H9 (cell line): ENCODE data around the gene AURKB. TPM values are rescaled to one million over a fixed set of nuclear protein-coding genes. Genes with fewer than 3 reads are reported as not detected.
A peak's percentile ranks its signal among the peaks of the same experiment; 100 is the strongest.

ENCODE experiments used
- DNase-seq: peaks from one replicate; pipeline ENCODE4 v3.0.0-alpha.2; 2017
- H2AFZ ChIP-seq: one replicate; pipeline ENCODE4 v1.6.1; 2013; ENCODE audit warnings: mild to moderate bottlenecking, low read length, control low read depth, moderate library complexity
- H2AK5ac ChIP-seq: 2 replicates; pipeline ENCODE4 v1.6.1; 2013; ENCODE audit warnings: low read length, control low read depth, mixed read lengths; ENCODE audit not compliant: insufficient read length
- H2BK120ac ChIP-seq: one replicate; pipeline ENCODE4 v1.6.1; 2013; ENCODE audit warnings: low read depth, mild to moderate bottlenecking, low read length, control low read depth, inconsistent platforms; ENCODE audit not compliant: poor library complexity, severe bottlenecking
- H2BK12ac ChIP-seq: 2 replicates; pipeline ENCODE4 v1.6.1; 2013; ENCODE audit warnings: low read length, control low read depth, mixed read lengths, low read depth; ENCODE audit not compliant: insufficient read length
- H2BK15ac ChIP-seq: 2 replicates; pipeline ENCODE4 v1.6.1; 2013; ENCODE audit warnings: low read depth, low read length, control low read depth
- H2BK20ac ChIP-seq: one replicate; pipeline ENCODE4 v1.6.1; 2013; ENCODE audit warnings: low read depth, mild to moderate bottlenecking, low read length, control low read depth, inconsistent platforms; ENCODE audit not compliant: poor library complexity, severe bottlenecking
- H2BK5ac ChIP-seq: 2 replicates; pipeline ENCODE4 v1.6.1; 2013; ENCODE audit warnings: low read length, control low read depth, mixed read lengths; ENCODE audit not compliant: insufficient read length
- H3K14ac ChIP-seq: 2 replicates; pipeline ENCODE4 v1.6.1; 2013; ENCODE audit warnings: low read length, control low read depth; ENCODE audit not compliant: insufficient read depth
- H3K18ac ChIP-seq: 2 replicates; pipeline ENCODE4 v1.6.1; 2013; ENCODE audit warnings: low read depth, mild to moderate bottlenecking, mixed read lengths, low read length, control low read depth; ENCODE audit not compliant: insufficient read length
- H3K23ac ChIP-seq: 2 replicates; pipeline ENCODE4 v1.6.1; 2013; ENCODE audit warnings: low read length, control low read depth, mixed read lengths, low read depth; ENCODE audit not compliant: insufficient read length
- H3K23me2 ChIP-seq: 2 replicates; pipeline ENCODE4 v1.6.1; 2013; ENCODE audit warnings: low read depth, mild to moderate bottlenecking, mixed read lengths, low read length, control low read depth; ENCODE audit not compliant: insufficient read length, poor library complexity, severe bottlenecking
- H3K27ac ChIP-seq: 2 replicates; pipeline ENCODE4 v1.5.1; 2013; ENCODE audit warnings: low read length, control low read depth, mixed read lengths, low read depth; ENCODE audit not compliant: insufficient read length
- H3K27me3 ChIP-seq: 2 replicates; pipeline ENCODE4 v1.6.1; 2013; ENCODE audit warnings: low read length, control low read depth, inconsistent platforms; ENCODE audit not compliant: insufficient read depth
- H3K4ac ChIP-seq: 2 replicates; pipeline ENCODE4 v1.6.1; 2013; ENCODE audit warnings: low read depth, mild to moderate bottlenecking, control low read depth, inconsistent platforms, low read length, moderate library complexity
- H3K4me1 ChIP-seq: 2 replicates; pipeline ENCODE4 v1.6.1; 2013; ENCODE audit warnings: low read length, control low read depth, inconsistent platforms; ENCODE audit not compliant: insufficient read depth
- H3K4me2 ChIP-seq: 2 replicates; pipeline ENCODE4 v1.6.1; 2013; ENCODE audit warnings: low read length, control low read depth, mixed read lengths; ENCODE audit not compliant: insufficient read length, insufficient read depth
- H3K56ac ChIP-seq: 2 replicates; pipeline ENCODE4 v1.6.1; 2013; ENCODE audit warnings: low read depth, mild to moderate bottlenecking, mixed read lengths, low read length, control low read depth; ENCODE audit not compliant: insufficient read length
- H3K79me1 ChIP-seq: 2 replicates; pipeline ENCODE4 v1.6.1; 2013; ENCODE audit warnings: low read depth, mild to moderate bottlenecking, moderate library complexity, low read length, control low read depth, inconsistent platforms; ENCODE audit not compliant: insufficient read depth, poor library complexity, severe bottlenecking
- H3K79me2 ChIP-seq: 2 replicates; pipeline ENCODE4 v1.6.1; 2013; ENCODE audit warnings: low read length, control low read depth, inconsistent platforms; ENCODE audit not compliant: insufficient read depth
- H3K9ac ChIP-seq: 2 replicates; pipeline ENCODE4 v1.6.1; 2013; ENCODE audit warnings: low read length, control low read depth, mixed read lengths; ENCODE audit not compliant: insufficient read length; ENCODE audit errors: extremely low read depth
- H3K9me3 ChIP-seq: one replicate; pipeline ENCODE4 v1.6.1; 2013; ENCODE audit warnings: low read depth, low read length, inconsistent platforms; ENCODE audit not compliant: control insufficient read depth
- H3T11ph ChIP-seq: one replicate; pipeline ENCODE4 v1.6.1; 2013; ENCODE audit warnings: mild to moderate bottlenecking, low read length, control low read depth, inconsistent platforms
- H4K20me1 ChIP-seq: one replicate; pipeline ENCODE4 v1.6.1; 2013; ENCODE audit not compliant: control insufficient read depth, insufficient read length, insufficient read depth
- H4K5ac ChIP-seq: 2 replicates; pipeline ENCODE4 v1.6.1; 2013; ENCODE audit warnings: low read depth, mild to moderate bottlenecking, mixed read lengths, low read length, control low read depth; ENCODE audit not compliant: insufficient read length
- H4K8ac ChIP-seq: replicated peaks from 2 replicates; pipeline ENCODE4 v1.6.1; 2013; ENCODE audit warnings: low read length, control low read depth, mixed read lengths, low read depth; ENCODE audit not compliant: insufficient read length
- H4K91ac ChIP-seq: 2 replicates; pipeline ENCODE4 v1.6.1; 2013; ENCODE audit warnings: low read depth, mild to moderate bottlenecking, moderate library complexity, mixed read lengths, low read length, control low read depth; ENCODE audit not compliant: insufficient read length
- H3K27ac Mint-ChIP-seq, 3 experiments: 2 replicates in 2 of 3; 3 replicates in 1 of 3; pipeline ENCODE4 v1.8.0; 2020 to 2021; ENCODE audit warnings: mixed read lengths in 3 of 3, mild to moderate bottlenecking in 1 of 3, moderate library complexity in 1 of 3
- H3K27me3 Mint-ChIP-seq: 2 replicates; pipeline ENCODE4 v1.8.0; 2021; ENCODE audit warnings: low read depth, mild to moderate bottlenecking, moderate library complexity, mixed read lengths
- H3K36me3 Mint-ChIP-seq, 3 experiments: 2 replicates in 2 of 3; 3 replicates in 1 of 3; pipeline ENCODE4 v1.8.0; 2020 to 2021; ENCODE audit warnings: low read depth in 3 of 3, mixed read lengths in 3 of 3; ENCODE audit not compliant: insufficient read depth in 1 of 3
- H3K4me1 Mint-ChIP-seq, 2 experiments: 2 replicates each; pipeline ENCODE4 v1.8.0; 2020; ENCODE audit warnings: mixed read lengths in 2 of 2
- H3K4me3 Mint-ChIP-seq, 2 experiments: 2 replicates in 1 of 2; 3 replicates in 1 of 2; pipeline ENCODE4 v1.8.0; 2020 to 2021; ENCODE audit warnings: mild to moderate bottlenecking in 2 of 2, mixed read lengths in 2 of 2, moderate library complexity in 1 of 2
- H3K9me3 Mint-ChIP-seq, 2 experiments: 2 replicates in 1 of 2; 3 replicates in 1 of 2; pipeline ENCODE4 v1.8.0; 2020; ENCODE audit warnings: mild to moderate bottlenecking in 2 of 2, mixed read lengths in 2 of 2, moderate library complexity in 1 of 2
- CTCF ChIP-seq: fragments of 200-600 bp; sonication (generic); conservative IDR thresholded peaks from 3 replicates; pipeline ENCODE4 v1.8.0; 2021; ENCODE audit warnings: antibody characterized with exemption, mild to moderate bottlenecking
- WGBS: extraction: QIAGEN DNeasy Blood & Tissue Kit; methylation state at CpG from one replicate; pipeline ENCODE4 v1.1.7; 2013; ENCODE audit warnings: missing lambda C conversion rate, low lambda C conversion rate, mixed read lengths; ENCODE audit not compliant: insufficient read length; ENCODE audit errors: extremely low coverage; 5-methylcytosine and 5-hydroxymethylcytosine counted together
- total RNA-seq: library from RNA; stranded (reverse); gene quantifications from 2 replicates; pipeline ENCODE4 v1.2.1, GENCODE V29; 2021

AURKB gene
- total RNA-seq, 1 experiment from 2014 or later = 171 TPM

- peaks cover 13% of the 10 kb centered on the region for H3K23me2 ChIP-seq
- H3K27me3 Mint-ChIP-seq = no peaks in the 10 kb centered on the region
These were observed 48.0 kb downstream of the AURKB start, which contains the start of gene VAMP2 for GRCh38 chr17:8162233-8162996. VAMP2 (minus strand) TSS chr17:8162948; CDS start chr17:8162879, 69 bp downstream.

More at GRCh38 chr17:8162233-8162996, 48.0 kb downstream of the AURKB start, which contains the start of gene VAMP2:
- Histone ChIP-seq H4K91ac (peak within 1 kb of the TSS; percentile 15), H3K27ac (peak within 1 kb of the TSS; percentile 62), H3K4ac (peak within 1 kb of the TSS; percentile 20; the same call in 1 of the 2 replicates), H2BK15ac (no peak within 1 kb of the TSS), H3K56ac (no peak within 1 kb of the TSS), H2BK5ac (peak within 1 kb of the TSS; percentile 79), H3K23ac (peak within 1 kb of the TSS; percentile 57), H3K79me2 (no peaks in the 10 kb centered on the region), H4K5ac (peak within 1 kb of the TSS; percentile 93), H2BK20ac (no peak within 1 kb of the TSS), H3K27me3 (no peaks in the 10 kb centered on the region), H3K79me1 (no peaks in the 10 kb centered on the region), H3T11ph (no peak within 1 kb of the TSS), H3K9me3 (no peaks in the 10 kb centered on the region), H3K14ac (peak within 1 kb of the TSS; percentile 95), H3K4me1 (peaks cover 3% of the 10 kb centered on the region; the same call in 1 of the 2 replicates), H3K9ac (peak within 1 kb of the TSS; percentile 89), H2AFZ (no peak within 1 kb of the TSS), H3K4me2 (peak within 1 kb of the TSS; percentile 58), H2AK5ac (no peak within 1 kb of the TSS), H4K8ac (no peak within 1 kb of the TSS), H2BK12ac (peak within 1 kb of the TSS; percentile 83), H4K20me1 (no peaks in the 10 kb centered on the region), H2BK120ac (peak within 1 kb of the TSS; percentile 62), H3K18ac (peak within 1 kb of the TSS; percentile 97)
- peak within 1 kb of the TSS; percentile 98 to 100 (median 99) for H3K27ac Mint-ChIP-seq
- H3K36me3 Mint-ChIP-seq = peaks cover 10 to 26% (median 22%) of the 10 kb centered on the region in 3 experiments
- no peak for TF ChIP-seq CTCF
- H3K4me3 Mint-ChIP-seq = peak within 1 kb of the TSS; percentile 86 to 95
- WGBS = no CpG with 5 or more reads among the region's 75 CpGs
- peak; percentile 79 for DNase-seq
- H3K4me1 Mint-ChIP-seq = peaks cover 38 to 42% of the 10 kb centered on the region in 2 experiments
- no peaks in the 10 kb centered on the region for H3K9me3 Mint-ChIP-seq
